KOPT-K1 (cell line): Measurements from ENCODE around the gene APBA1.

Experiments used
- H3K27ac ChIP-seq: fragments of 200-600 bp; sonication (generic); 2 replicates; pipeline ENCODE4 v1.5.1; 2016; ENCODE audit warnings: antibody characterized with exemption, mild to moderate bottlenecking, low read depth, low read length; ENCODE audit not compliant: poor library complexity, severe bottlenecking
- H3K36me3 ChIP-seq: fragments of 200-600 bp; sonication (generic); 2 replicates; pipeline ENCODE4 v1.5.1; 2017; ENCODE audit warnings: antibody characterized with exemption, mild to moderate bottlenecking, low read length, moderate library complexity; ENCODE audit not compliant: insufficient read depth
- H3K9me3 ChIP-seq: fragments of 200-600 bp; sonication (generic); 2 replicates; pipeline ENCODE4 v1.5.1; 2017; ENCODE audit warnings: antibody characterized with exemption, low read length, mild to moderate bottlenecking; ENCODE audit not compliant: insufficient read depth, poor library complexity, severe bottlenecking

Gene APBA1

GRCh38 chr9:69377981-69378380 is 294.2 kb downstream of the APBA1 start:
- no peak overlapping the region for H3K27ac ChIP-seq
- no peaks in the 10 kb centered on the region for H3K36me3 ChIP-seq
- H3K9me3 ChIP-seq, result no peaks in the 10 kb centered on the region
